SH-SY5Y (cell line): ENCODE data around the gene ALAS1.

ENCODE experiments used
- GATA2 ChIP-seq: IDR thresholded peaks from 2 replicates; pipeline ENCODE4 v1.6.1; 2011; ENCODE audit warnings: mild to moderate bottlenecking, low read depth, low read length
- GATA3 ChIP-seq: IDR thresholded peaks from 2 replicates; pipeline ENCODE4 v1.6.1; 2011; ENCODE audit warnings: low read depth, mild to moderate bottlenecking, low read length, moderate library complexity

ALAS1 gene

DNA sequence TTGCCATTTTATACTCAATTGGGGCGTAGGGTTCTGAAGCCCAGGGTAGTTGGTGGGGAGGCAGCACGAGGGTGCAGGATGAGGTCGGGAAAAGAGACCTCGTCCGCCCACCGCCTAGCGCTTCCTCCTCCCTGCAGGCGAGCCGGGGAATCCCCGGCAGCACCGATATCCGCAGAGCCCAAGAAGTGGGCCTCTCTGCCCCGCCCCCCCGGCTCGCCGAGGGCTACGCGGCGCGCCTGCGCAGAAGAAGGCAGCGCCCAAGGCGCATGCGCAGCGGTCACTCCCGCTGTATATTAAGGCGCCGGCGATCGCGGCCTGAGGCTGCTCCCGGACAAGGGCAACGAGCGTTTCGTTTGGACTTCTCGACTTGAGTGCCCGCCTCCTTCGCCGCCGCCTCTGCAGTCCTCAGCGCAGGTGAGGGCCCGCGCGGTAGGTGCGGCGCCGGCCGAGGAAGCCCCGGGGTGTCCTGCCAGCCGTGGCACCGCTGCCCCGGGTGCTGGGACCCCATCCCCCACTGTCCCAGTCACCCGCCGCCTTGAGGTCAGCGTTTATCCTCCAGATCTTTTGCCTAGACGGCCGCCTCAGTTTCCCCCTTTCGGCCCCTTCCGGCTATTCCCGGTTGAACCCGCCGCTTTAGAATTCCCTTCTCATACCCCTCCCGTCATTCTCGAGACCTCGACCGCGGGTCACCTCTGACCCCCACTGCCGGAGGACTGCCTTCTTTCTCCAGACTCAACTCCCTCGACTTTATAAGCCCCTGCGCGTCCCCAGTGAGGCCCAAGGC is at the start of gene ALAS1:
Gene ALAS1 (plus strand): TSS at position 319 of the 784 bp plus-strand sequence. CDS start 1,082 bp downstream, outside the sequence.
- TF ChIP-seq GATA2 = no peak
- no peak for TF ChIP-seq GATA3

DNA sequence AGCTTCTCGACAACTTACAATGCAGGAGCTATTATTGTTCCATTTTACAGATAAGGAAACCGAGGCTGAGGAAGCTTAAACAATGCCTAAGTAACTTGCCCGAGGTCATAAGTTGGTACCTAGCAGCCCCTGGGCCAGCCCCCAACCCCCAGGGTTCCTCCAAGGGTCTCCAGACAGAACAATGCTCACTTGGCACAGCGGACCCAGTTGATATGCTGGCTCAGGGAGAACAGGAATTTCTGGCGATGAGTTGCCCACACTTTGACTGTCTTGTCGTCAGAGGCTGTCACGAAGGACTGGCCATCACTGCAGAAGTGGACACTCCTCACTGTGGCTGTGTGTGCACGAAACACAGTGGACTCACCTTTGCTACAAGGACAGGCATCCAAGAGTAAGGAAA is 48.9 kb upstream of the ALAS1 start:
- TF ChIP-seq GATA3 (no peak), GATA2 (no peak)

DNA sequence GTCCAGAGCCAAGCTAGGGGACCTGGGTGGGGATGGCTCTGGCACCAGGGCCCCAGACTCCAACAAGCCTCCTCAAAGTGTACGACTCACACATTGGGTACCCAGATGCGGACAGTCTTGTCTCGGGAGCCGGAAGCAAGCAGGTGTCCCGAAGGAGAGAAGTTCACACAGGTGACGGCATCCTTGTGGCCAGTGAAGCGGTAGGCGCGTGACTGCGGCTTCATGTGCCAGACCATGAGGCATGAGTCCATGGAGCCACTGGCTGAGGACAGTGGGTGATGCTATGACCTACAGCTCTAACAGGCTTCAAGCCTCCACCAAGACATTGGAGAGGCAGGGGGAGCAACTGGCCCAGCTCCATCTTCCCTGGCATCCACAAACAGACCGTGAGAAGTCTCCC is 48.2 kb upstream of the ALAS1 start:
- TF ChIP-seq GATA3 (no peak), GATA2 (no peak)

DNA sequence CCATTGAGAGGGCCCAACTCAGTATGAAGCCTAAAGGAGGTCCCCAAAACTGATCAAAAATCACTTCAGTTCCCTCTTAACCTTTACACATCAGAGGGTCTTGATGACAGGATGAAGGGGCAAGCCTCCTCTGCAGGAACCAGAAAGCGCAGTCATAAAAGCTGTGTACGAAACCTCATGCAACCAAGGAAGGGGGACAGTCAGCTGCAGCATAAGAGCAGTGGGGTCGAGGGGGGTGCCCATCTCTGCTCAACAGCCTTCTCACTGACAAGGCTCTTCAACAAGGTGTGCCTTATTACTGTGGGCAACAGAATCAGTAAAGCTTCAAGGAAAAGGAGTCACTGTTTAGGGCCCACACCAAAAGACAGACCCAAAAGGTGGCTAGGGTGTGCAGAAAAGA is 47.6 kb upstream of the ALAS1 start:
- no peak for TF ChIP-seq GATA3
- no peak for TF ChIP-seq GATA2

DNA sequence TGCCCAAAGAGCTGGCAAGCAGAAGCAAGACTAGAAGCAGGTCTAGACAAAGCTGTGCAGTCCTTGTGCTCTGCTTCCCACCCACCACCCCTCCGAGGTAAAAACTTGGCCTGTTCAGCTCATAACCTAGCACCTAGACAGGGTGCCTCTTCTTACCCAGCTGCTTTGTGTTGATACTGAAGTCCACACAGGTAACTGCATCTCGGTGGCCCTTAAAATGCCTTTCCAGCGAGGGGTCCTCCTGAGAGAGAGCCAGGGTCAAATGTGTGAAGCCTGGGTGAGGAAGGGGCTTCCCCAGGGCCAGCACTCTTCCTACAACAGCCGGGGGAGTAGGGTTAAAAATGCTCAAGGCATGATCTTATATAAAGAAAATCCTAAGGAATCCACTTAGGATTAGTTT is 47.1 kb upstream of the ALAS1 start:
- TF ChIP-seq GATA2 = no peak
- TF ChIP-seq GATA3 = no peak

DNA sequence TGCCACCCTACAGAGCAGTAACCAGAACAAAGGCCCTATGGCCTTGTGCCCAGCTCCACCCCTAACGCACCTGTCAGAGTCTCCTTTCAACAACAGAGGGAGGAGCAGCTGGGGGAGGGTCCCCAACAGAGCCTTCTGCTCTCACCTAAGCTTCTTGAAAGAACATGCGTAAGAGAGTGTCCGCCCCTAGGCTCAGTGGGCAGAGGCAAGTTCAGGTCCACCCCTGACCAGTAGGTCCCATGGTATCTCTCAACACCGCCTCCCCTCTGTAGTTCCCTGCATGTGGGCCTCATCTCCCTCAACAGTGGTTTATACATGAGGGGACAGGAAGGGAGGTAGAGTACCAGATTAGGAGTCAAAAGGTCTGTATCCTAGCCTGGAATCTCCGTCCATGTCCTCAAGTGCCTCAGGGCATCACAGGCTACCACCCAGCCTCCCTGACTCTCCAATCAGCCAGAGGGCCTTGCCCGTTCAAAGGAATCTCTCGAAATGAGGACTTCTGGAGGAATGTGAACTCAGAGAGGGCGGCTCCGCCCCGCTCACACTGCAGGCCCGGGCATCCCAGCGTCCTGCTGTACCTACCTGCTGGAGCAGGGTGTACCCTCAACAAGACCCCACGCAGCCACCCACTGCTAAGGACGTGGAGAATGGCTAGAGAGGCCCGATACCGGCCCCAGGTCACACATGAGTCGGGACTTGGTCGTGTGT is 44.4 kb upstream of the ALAS1 start:
- TF ChIP-seq GATA3 (no peak), GATA2 (no peak)

DNA sequence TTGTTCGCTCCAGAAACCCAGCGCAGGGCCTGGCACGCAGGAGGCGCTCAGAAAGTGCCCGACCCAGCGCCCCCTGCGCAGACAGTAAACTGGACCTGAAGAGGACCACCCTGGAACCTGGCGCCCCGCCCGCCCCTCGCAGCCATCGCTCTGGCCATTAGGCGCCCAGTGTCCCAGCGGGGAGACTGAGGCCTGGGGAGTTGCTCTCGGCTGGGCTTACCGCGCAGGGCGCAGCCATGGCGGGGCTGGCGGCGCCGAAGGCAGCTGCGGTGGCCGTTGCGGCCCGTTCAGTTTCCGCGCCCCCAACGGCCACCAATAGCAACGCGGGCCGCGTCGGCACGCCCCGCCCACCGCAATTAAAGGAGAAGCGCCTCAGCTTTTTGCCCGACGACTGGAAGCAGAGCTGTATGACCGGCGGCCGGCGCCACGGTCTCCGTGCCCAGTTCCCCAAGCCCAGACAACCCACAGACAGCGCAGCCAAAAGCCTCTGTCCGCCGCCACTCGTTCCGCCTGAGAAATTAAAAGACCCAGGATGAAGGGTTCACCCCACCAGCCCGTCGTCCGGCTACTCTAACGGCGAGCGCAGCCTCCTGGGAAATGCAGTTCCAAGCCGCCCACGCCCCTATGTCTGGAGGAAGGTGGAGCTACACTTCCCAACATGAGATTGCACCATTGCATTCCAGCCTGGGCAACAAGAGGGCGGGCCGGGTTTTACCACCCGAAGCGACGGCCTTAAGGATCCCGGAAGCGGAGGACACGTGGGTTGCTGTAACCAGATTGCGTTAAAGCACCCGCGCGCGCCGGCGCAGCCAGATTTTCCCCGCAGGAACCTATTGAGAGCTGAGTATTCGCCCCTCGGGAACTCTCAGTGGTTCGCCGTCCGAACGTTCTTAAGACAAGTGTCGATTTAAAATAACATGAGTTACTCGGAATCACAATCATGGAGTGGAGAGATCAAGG is 43.5 kb upstream of the ALAS1 start, which contains the start of gene POC1A:
Gene POC1A (minus strand): TSS at position 289 of the 960 bp plus-strand sequence. CDS start 51 bp downstream, at position 238.
- no peak for TF ChIP-seq GATA2
- TF ChIP-seq GATA3 = no peak

DNA sequence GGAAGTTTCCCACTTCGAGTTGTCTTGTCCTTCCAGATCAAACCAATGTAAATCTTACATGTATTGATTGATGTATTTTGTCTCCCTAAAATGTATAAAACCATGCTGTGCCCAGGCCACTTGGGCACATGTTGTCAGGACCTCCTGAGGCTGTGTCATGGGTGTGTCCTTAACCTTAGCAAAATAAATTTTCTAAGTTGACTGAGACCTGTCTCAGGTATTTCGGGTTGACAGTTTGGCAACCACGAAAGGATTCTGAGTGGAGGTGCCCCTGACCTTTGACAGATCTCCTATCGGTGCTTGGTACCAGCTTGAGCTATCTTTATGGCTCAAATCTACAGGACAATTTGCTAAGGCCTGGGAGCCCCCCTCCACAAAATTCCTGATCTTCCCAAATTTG is 42.0 kb upstream of the ALAS1 start:
- TF ChIP-seq GATA3 (no peak), GATA2 (no peak)

DNA sequence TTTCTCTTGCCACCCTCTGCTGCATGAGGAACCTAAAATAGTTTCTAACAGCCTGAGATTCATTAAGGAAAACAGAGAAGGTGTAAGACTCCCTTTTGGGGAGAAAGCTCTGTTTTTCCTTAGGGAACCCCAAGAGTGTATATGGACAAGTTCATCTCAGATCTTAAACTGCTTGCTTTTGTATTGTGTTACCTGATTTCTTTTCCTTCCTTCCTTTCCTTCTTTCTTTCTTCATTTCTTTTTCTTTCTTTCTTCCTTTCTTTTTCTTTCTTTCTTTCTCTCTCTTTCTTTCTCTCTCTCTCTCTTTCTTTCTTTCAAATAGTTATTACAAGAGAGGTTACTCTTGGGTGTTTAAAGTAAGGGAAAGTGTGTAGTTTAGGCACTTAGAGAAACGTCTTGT is 38.5 kb upstream of the ALAS1 start:
- no peak for TF ChIP-seq GATA2
- no peak for TF ChIP-seq GATA3

DNA sequence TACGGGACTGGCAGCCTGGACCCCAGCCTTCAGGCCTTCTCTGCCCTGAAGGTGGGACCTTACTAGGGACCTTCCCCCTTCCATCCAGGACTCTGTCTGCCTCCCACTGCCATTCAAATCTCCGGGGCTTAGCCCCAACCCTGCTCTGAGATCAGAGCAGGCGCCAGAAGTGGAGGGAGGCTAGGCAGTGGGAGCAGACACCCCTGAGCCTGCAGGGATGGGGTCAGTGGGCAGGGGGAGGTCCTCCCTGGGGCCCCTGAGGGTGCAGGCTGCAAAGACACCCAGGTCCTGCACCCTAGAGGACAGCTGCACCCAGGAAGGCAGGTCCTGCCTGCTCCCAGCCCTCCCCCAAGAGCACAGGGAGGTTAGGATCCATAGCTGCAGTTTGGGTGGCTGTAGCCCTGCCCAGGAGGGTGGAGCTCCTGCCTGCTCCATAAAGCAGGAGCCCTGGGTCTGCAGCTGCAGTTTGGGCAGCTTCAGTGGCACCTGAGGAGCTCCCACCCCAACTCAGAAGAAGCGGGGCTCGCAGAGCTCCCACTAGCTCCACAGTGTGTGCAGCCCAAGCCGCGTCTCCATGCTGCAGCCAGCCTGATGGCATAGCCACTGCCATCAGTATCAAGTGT is 35.6 kb upstream of the ALAS1 start:
- no peak for TF ChIP-seq GATA2
- TF ChIP-seq GATA3 = no peak

DNA sequence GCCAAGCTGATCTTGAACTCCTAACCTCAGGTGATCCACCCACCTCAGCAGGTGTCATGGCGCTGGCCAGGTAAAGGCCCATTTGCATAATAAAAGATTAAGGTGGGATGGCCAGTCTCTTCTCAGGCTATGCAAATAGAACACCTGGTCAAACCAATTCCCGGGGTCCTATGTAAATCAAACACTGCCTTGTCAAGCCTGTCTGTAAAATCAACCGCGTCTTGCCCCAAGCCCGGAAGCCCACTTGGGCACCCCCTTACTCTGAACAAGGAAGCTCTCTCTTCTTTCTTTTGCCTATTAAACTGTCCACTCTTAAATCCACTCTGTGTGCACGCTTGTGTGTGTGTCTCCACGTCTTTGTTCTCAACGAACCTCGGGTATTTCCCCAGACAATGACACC is 30.7 kb upstream of the ALAS1 start:
- TF ChIP-seq GATA3 (no peak), GATA2 (no peak)

DNA sequence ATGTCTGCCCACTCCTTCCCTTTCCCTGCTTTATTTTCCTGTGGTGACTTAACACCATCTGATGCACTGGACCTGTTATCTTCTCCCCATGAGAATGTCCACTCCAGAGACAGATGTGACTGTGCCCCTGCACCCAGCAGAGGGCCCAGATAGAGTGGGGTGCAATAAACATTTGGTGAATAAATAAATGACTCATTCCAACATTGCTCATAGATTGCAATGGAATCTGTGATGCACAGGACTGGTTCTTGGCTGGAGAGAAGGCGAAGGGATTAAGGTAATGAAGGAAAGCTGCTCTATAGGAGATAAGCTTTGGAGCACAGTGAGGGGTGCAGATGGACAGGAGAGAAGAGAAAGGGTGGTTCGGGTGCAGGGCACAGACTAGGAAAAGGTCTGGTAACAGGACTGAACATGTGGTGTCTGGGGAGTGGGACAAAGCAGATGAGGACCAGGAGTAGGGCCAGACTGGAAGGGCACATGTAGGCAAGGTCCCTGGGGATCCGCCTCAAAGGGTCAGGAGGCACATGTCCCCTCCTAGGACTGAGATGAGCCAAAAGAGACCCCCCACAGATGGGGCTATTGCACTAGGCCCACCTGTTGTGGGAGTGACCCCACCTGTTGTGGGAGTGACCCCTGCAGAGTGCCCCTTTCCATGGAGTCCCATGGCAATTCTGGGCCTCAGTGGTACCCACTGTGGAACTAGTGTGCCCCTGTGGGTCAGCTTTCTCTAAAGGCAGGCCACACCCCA is 26.3 kb upstream of the ALAS1 start:
- TF ChIP-seq GATA3 (no peak), GATA2 (no peak)

DNA sequence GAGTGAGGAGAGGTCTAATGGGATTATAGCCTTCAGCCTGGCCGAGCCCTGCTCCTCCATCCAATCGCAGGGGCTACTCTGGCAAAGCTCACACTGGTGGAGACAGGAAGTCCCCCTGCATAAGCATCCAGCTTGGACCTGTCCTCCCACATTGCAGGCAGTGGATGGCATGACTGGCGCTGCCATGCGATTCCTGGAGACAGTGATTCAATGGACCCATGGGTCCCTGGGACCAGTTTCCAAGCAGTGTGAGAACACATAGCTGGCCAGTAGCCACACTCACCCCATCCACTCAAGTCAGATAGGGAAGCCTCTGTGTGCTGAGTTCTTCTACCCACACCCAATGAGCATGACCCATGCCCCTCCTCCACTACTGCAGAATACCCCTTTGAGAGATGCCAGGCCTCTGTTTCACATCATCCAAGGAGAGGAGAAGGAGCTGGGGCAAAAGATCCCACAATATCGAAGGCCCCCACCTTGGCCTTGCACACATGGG is 25.6 kb upstream of the ALAS1 start:
- TF ChIP-seq GATA3 (no peak), GATA2 (no peak)
